ENCODE results near the gene ZFYVE1.
"Not testable (repeated sequence)": the region's sequence is repeated elsewhere in the genome, so short reads cannot be mapped to it uniquely, and the experiment has no call there.

ZFYVE1 gene

GRCh38 chr14:72999316-72999715 is 27.6 kb downstream of the ZFYVE1 start:
- DNase-seq = no peak

GRCh38 chr14:72998252-72998903 is 28.5 kb downstream of the ZFYVE1 start:
- no peak for DNase-seq

GRCh38 chr14:72996916-72997315 is 30.0 kb downstream of the ZFYVE1 start:
- DNase-seq = no peak

- no peak for DNase-seq
These were observed 36.7 kb downstream of the ZFYVE1 start for GRCh38 chr14:72990171-72990570.

- no peak for DNase-seq
These were observed 40.0 kb downstream of the ZFYVE1 start for GRCh38 chr14:72986857-72987256.

GRCh38 chr14:72986214-72986613 is 40.7 kb downstream of the ZFYVE1 start:
- no peak for DNase-seq

- DNase-seq = no peak
These were observed 44.7 kb downstream of the ZFYVE1 start for GRCh38 chr14:72982146-72982708.

- DNase-seq = no peak
These were observed 46.0 kb downstream of the ZFYVE1 start for GRCh38 chr14:72980863-72981262.

- no peak for DNase-seq
These were observed 48.0 kb downstream of the ZFYVE1 start for GRCh38 chr14:72978856-72979255.

- no peak for DNase-seq
These were observed 51.1 kb downstream of the ZFYVE1 start for GRCh38 chr14:72975770-72976169.

- no peak for DNase-seq
These were observed 52.2 kb downstream of the ZFYVE1 start for GRCh38 chr14:72974661-72975060.

GRCh38 chr14:72970824-72971434 is 56.0 kb downstream of the ZFYVE1 start:
- no peak for DNase-seq

GRCh38 chr14:72970058-72970630 is 56.8 kb downstream of the ZFYVE1 start:
- DNase-seq = no peak

GRCh38 chr14:72968316-72968715 is 58.6 kb downstream of the ZFYVE1 start:
- no peak for DNase-seq

- no peak for DNase-seq
These were observed 60.9 kb downstream of the ZFYVE1 start for GRCh38 chr14:72966038-72966437.

GRCh38 chr14:72965249-72965648 is 61.7 kb downstream of the ZFYVE1 start:
- DNase-seq = no peak

- DNase-seq = peak; percentile 41
These were observed 64.0 kb downstream of the ZFYVE1 start for GRCh38 chr14:72962829-72963312.

- DNase-seq = not testable (repeated sequence)
These were observed 64.6 kb downstream of the ZFYVE1 start for GRCh38 chr14:72962336-72962754.

GRCh38 chr14:72961579-72962335 is 65.1 kb downstream of the ZFYVE1 start:
- DNase-seq = peak; percentile 66

- not testable (repeated sequence) for DNase-seq
These were observed 65.9 kb downstream of the ZFYVE1 start for GRCh38 chr14:72961016-72961415.

- DNase-seq = no peak
These were observed 68.4 kb downstream of the ZFYVE1 start for GRCh38 chr14:72958548-72958947.

- DNase-seq = no peak
These were observed 69.7 kb downstream of the ZFYVE1 start for GRCh38 chr14:72957213-72957612.

GRCh38 chr14:72956741-72957140 is 70.2 kb downstream of the ZFYVE1 start:
- DNase-seq = not testable (repeated sequence)

Data from 8988T (cell line).